Breast epithelium (tissue), 4 donors: Measurements from ENCODE around the gene HSD3B2. TPM values are rescaled to one million over a fixed set of nuclear protein-coding genes. Genes with fewer than 3 reads are reported as not detected.

Source experiments
- DNase-seq, 2 donors: peaks; one replicate each; pipeline ENCODE4 v3.0.0-alpha.2; 2019; ENCODE audit warnings: low spot score in 2 of 2
- H3K27ac ChIP-seq, 2 donors: fragments of 200-600 bp; sonication (generic) in 1 of 2; one replicate each; pipeline ENCODE4 v1.5.1; 2016 to 2019; ENCODE audit warnings: mild to moderate bottlenecking in 1 of 2
- H3K27me3 ChIP-seq, 2 donors: fragments of 200-600 bp; sonication (generic) in 1 of 2; one replicate each; pipeline versions ENCODE4 v1.5.1 to v1.6.0; 2017 to 2019; ENCODE audit warnings: control low read depth in 1 of 2, mild to moderate bottlenecking in 1 of 2
- H3K36me3 ChIP-seq: fragments of 200-600 bp; one replicate; pipeline ENCODE4 v1.5.1; 2019
- H3K4me1 ChIP-seq, 2 donors: fragments of 200-600 bp; sonication (generic); one replicate each; pipeline ENCODE4 v1.5.1; 2016 to 2019; ENCODE audit warnings: control low read depth in 1 of 2
- H3K4me3 ChIP-seq, 3 donors: fragments of 200-600 bp; sonication (generic); 1 replicate in 2 of 3; 2 replicates in 1 of 3; pipeline ENCODE4 v1.5.1; 2016 to 2019; ENCODE audit warnings: mild to moderate bottlenecking in 3 of 3, moderate library complexity in 2 of 3
- H3K9me3 ChIP-seq, 2 donors: fragments of 200-600 bp; sonication (generic) in 1 of 2; one replicate each; pipeline ENCODE4 v1.5.1; 2016 to 2019; ENCODE audit warnings: control low read depth in 1 of 2
- POLR2A ChIP-seq: fragments of 450-650 bp; IDR thresholded peaks from one replicate; pipeline ENCODE4 v1.6.1; 2016; ENCODE audit warnings: antibody characterized with exemption, mild to moderate bottlenecking, moderate library complexity
- POLR2AphosphoS5 ChIP-seq, 3 donors: sonication (generic); formaldehyde crosslinking; IDR thresholded peaks; one replicate each; pipeline ENCODE4 v1.6.1; 2017; ENCODE audit warnings: antibody characterized with exemption in 3 of 3
- intact Hi-C: fragments of 100-400 bp; cut with DNase I; formaldehyde crosslinking; loops from one replicate; pipeline ENCODE4 v1.15.1; 2023; ENCODE audit warnings: low total_unique reads
- total RNA-seq, 3 donors: library from RNA; depleted of rRNA; stranded (reverse); fragments of >200 nt; gene quantifications; one replicate each; pipeline ENCODE4 v1.1.0, GENCODE V29; 2016
- TF ChIP-seq, protein P1 (sequence below), 3 donors: fragments of 450-650 bp; IDR thresholded peaks; one replicate each; pipeline ENCODE4 v1.5.1; 2016 to 2017; ENCODE audit warnings: antibody characterized with exemption in 3 of 3, mild to moderate bottlenecking in 3 of 3, moderate library complexity in 3 of 3

Gene HSD3B2
- total RNA-seq, 3 donors from 2014 or later, result not detected

- no peak overlapping the region for H3K4me3 ChIP-seq
- DNase-seq, result no peak
- no peaks in the 10 kb centered on the region for H3K4me1 ChIP-seq
- TF ChIP-seq, protein P1, sequence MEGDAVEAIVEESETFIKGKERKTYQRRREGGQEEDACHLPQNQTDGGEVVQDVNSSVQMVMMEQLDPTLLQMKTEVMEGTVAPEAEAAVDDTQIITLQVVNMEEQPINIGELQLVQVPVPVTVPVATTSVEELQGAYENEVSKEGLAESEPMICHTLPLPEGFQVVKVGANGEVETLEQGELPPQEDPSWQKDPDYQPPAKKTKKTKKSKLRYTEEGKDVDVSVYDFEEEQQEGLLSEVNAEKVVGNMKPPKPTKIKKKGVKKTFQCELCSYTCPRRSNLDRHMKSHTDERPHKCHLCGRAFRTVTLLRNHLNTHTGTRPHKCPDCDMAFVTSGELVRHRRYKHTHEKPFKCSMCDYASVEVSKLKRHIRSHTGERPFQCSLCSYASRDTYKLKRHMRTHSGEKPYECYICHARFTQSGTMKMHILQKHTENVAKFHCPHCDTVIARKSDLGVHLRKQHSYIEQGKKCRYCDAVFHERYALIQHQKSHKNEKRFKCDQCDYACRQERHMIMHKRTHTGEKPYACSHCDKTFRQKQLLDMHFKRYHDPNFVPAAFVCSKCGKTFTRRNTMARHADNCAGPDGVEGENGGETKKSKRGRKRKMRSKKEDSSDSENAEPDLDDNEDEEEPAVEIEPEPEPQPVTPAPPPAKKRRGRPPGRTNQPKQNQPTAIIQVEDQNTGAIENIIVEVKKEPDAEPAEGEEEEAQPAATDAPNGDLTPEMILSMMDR (IDR thresholded peaks at IDR 0.05), result no peak
- TF ChIP-seq POLR2AphosphoS5 (IDR thresholded peaks at IDR 0.05) (no peak), POLR2A (no peak)
- H3K36me3 ChIP-seq, result no peaks in the 10 kb centered on the region
- H3K27ac ChIP-seq, result no peak overlapping the region
- intact Hi-C loops, result no loop called here
- H3K9me3 ChIP-seq, result no peaks in the 10 kb centered on the region
- no peaks in the 10 kb centered on the region for H3K27me3 ChIP-seq
Measured at GRCh38 chr1:119396982-119397381, 18.0 kb upstream of the HSD3B2 start.

GRCh38 chr1:119397986-119398385 lies 17.0 kb upstream of the HSD3B2 start:
- intact Hi-C loops, result no loop called here
- Histone ChIP-seq H3K9me3 (no peaks in the 10 kb centered on the region), H3K27ac (no peak overlapping the region), H3K36me3 (no peaks in the 10 kb centered on the region), H3K4me3 (no peak overlapping the region), H3K4me1 (no peaks in the 10 kb centered on the region), H3K27me3 (no peaks in the 10 kb centered on the region)
- TF ChIP-seq POLR2A, result no peak
- TF ChIP-seq, protein P1 (IDR thresholded peaks at IDR 0.05), result no peak
- DNase-seq, result no peak

- no peak for TF ChIP-seq POLR2A
- TF ChIP-seq, protein P1 (IDR thresholded peaks at IDR 0.05), result no peak
- TF ChIP-seq POLR2AphosphoS5 (IDR thresholded peaks at IDR 0.05), result no peak
Measured at GRCh38 chr1:119404736-119405135, 10.2 kb upstream of the HSD3B2 start.

GRCh38 chr1:119409731-119410130 lies 5.2 kb upstream of the HSD3B2 start:
- peak in 1 of 2 donors; percentile 50 for DNase-seq
- no peak overlapping the region for H3K27ac ChIP-seq
- H3K36me3 ChIP-seq, result no peaks in the 10 kb centered on the region
- H3K27me3 ChIP-seq, result no peaks in the 10 kb centered on the region
- TF ChIP-seq, protein P1 (IDR thresholded peaks at IDR 0.05), result no peak
- no peak for TF ChIP-seq POLR2AphosphoS5 (IDR thresholded peaks at IDR 0.05)
- no peak for TF ChIP-seq POLR2A
- intact Hi-C loops, result no loop called here
- no peak overlapping the region for H3K4me3 ChIP-seq
- H3K4me1 ChIP-seq, result no peaks in the 10 kb centered on the region
- H3K9me3 ChIP-seq, result no peaks in the 10 kb centered on the region

More at GRCh38 chr1:119404736-119405135, 10.2 kb upstream of the HSD3B2 start:
- H3K4me3 ChIP-seq, result no peak overlapping the region
- no peaks in the 10 kb centered on the region for H3K27me3 ChIP-seq
- intact Hi-C loops, result no loop called here
- no peaks in the 10 kb centered on the region for H3K9me3 ChIP-seq
- no peaks in the 10 kb centered on the region for H3K4me1 ChIP-seq
- DNase-seq, result no peak
- H3K27ac ChIP-seq, result no peak overlapping the region
- H3K36me3 ChIP-seq, result no peaks in the 10 kb centered on the region

DNA sequence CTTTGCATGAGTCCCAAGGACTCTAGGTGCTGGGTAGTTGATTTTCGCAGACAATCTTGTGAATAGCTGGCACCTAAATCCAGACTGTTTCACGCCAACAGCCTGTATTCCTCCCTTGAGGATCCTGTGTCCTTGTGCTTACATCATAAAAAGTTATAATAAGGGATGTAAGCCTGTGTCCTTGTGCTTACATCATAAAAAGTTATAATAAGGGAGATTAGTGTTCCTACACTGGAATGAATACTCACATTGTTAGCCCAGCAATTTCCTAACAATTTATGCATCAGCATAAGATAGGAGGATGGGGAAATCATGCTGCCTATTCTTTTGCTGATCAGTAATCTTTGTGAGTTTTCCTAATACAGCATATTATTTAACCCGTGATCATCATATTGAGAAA lies 4.0 kb upstream of the HSD3B2 start:
- TF ChIP-seq, protein P1 (IDR thresholded peaks at IDR 0.05), result no peak
- TF ChIP-seq POLR2AphosphoS5 (IDR thresholded peaks at IDR 0.05) (no peak), POLR2A (no peak)

More for the DNA sequence above, 4.0 kb upstream of the HSD3B2 start:
- no peak for DNase-seq
- Histone ChIP-seq H3K4me1 (no peaks in the 10 kb centered on the region), H3K36me3 (no peaks in the 10 kb centered on the region), H3K9me3 (no peaks in the 10 kb centered on the region), H3K4me3 (no peak overlapping the region), H3K27ac (no peak overlapping the region), H3K27me3 (no peaks in the 10 kb centered on the region)
- intact Hi-C loops, result no loop called here
